Neutrophil (primary cell): ENCODE data around the gene CPM.
A peak's percentile ranks its signal among the peaks of the same experiment; 100 is the strongest.

Experiments used
- H3K27ac ChIP-seq: fragments of 200-600 bp; sonication (generic); 2 replicates; pipeline ENCODE4 v1.5.1; 2016; ENCODE audit warnings: mild to moderate bottlenecking, moderate library complexity
- H3K27me3 ChIP-seq: fragments of 200-600 bp; sonication (generic); 2 replicates; pipeline ENCODE4 v1.6.0; 2016; ENCODE audit warnings: mild to moderate bottlenecking
- H3K36me3 ChIP-seq: fragments of 200-600 bp; sonication (generic); 2 replicates; pipeline ENCODE4 v1.5.1; 2017
- H3K4me1 ChIP-seq, 2 experiments: fragments of 200-600 bp in 1 of 2; sonication (generic) in 1 of 2; 1 replicate in 1 of 2; 2 replicates in 1 of 2; pipeline versions ENCODE4 v1.5.1 to v1.6.1; 2013 to 2016; ENCODE audit warnings: low read depth in 1 of 2, low read length in 1 of 2, mild to moderate bottlenecking in 1 of 2, moderate library complexity in 1 of 2; ENCODE audit not compliant: control insufficient read depth in 1 of 2, insufficient read depth in 1 of 2
- H3K4me3 ChIP-seq, 2 experiments: fragments of 200-600 bp in 1 of 2; sonication (generic) in 1 of 2; 1 replicate in 1 of 2; 2 replicates in 1 of 2; pipeline ENCODE4 v1.5.1; 2013 to 2016; ENCODE audit warnings: low read depth in 1 of 2, low read length in 1 of 2, mild to moderate bottlenecking in 1 of 2, moderate library complexity in 1 of 2
- H3K9me3 ChIP-seq: fragments of 200-600 bp; sonication (generic); 2 replicates; pipeline ENCODE4 v1.5.1; 2016
- CTCF ChIP-seq: fragments of 200-600 bp; sonication (generic); IDR thresholded peaks from 2 replicates; pipeline ENCODE4 v1.5.1; 2016; ENCODE audit warnings: antibody characterized with exemption

CPM gene

GRCh38 chr12:68827895-68828671 lies 104.9 kb downstream of the CPM start:
- Histone ChIP-seq H3K4me3 (no peak overlapping the region), H3K27me3 (no peaks in the 10 kb centered on the region), H3K27ac (peak overlapping the region; percentile 29), H3K36me3 (peaks cover 96% of the 10 kb centered on the region), H3K4me1 (no peaks in the 10 kb centered on the region), H3K9me3 (no peaks in the 10 kb centered on the region)
- no peak for TF ChIP-seq CTCF

GRCh38 chr12:68825569-68826217 lies 107.3 kb downstream of the CPM start:
- Histone ChIP-seq H3K9me3 (no peaks in the 10 kb centered on the region), H3K27ac (no peak overlapping the region), H3K27me3 (no peaks in the 10 kb centered on the region), H3K36me3 (peaks cover 93% of the 10 kb centered on the region), H3K4me1 (no peaks in the 10 kb centered on the region), H3K4me3 (no peak overlapping the region)
- no peak for TF ChIP-seq CTCF

GRCh38 chr12:68824597-68825250 lies 108.2 kb downstream of the CPM start:
- TF ChIP-seq CTCF: no peak
- H3K27me3 ChIP-seq: no peaks in the 10 kb centered on the region
- H3K36me3 ChIP-seq: peaks cover 93% of the 10 kb centered on the region

GRCh38 chr12:68824131-68824530 lies 108.8 kb downstream of the CPM start:
- Histone ChIP-seq H3K4me1 (no peaks in the 10 kb centered on the region), H3K9me3 (no peaks in the 10 kb centered on the region), H3K36me3 (peaks cover 92% of the 10 kb centered on the region), H3K27ac (no peak overlapping the region), H3K27me3 (no peaks in the 10 kb centered on the region), H3K4me3 (no peak overlapping the region)
- no peak for TF ChIP-seq CTCF

More at GRCh38 chr12:68824597-68825250, 108.2 kb downstream of the CPM start:
- no peak overlapping the region for H3K27ac ChIP-seq
- H3K4me3 ChIP-seq: no peak overlapping the region
- no peaks in the 10 kb centered on the region for H3K4me1 ChIP-seq
- no peaks in the 10 kb centered on the region for H3K9me3 ChIP-seq

GRCh38 chr12:68823696-68824095 lies 109.3 kb downstream of the CPM start:
- Histone ChIP-seq H3K4me1 (no peaks in the 10 kb centered on the region), H3K36me3 (peaks cover 92% of the 10 kb centered on the region), H3K4me3 (no peak overlapping the region), H3K27ac (no peak overlapping the region), H3K27me3 (no peaks in the 10 kb centered on the region), H3K9me3 (no peaks in the 10 kb centered on the region)
- TF ChIP-seq CTCF: no peak
